AG04449 (cell line): ENCODE measurements around the gene ANKRD11.

Experiments
- CTCF ChIA-PET: fragments of 350-600 bp; formaldehyde crosslinking; extraction: SDS; loops from one replicate; lab custom pipeline; 2021; ENCODE audit warnings: antibody characterized with exemption; lab: Yijun Ruan, JAX
- POLR2A ChIA-PET: fragments of 400-600, 350-600 bp; formaldehyde crosslinking; extraction: SDS; loops from one replicate; lab custom pipeline; 2020; ENCODE audit warnings: antibody characterized with exemption, inconsistent platforms; lab: Yijun Ruan, JAX
- DNase-seq: peaks from one replicate; pipeline ENCODE4 v3.0.0-alpha.2; 2010; ENCODE audit warnings: low read depth, low spot score
- H3K4me3 ChIP-seq: 2 replicates; pipeline ENCODE4 v1.5.1; 2011; ENCODE audit warnings: low read depth, mild to moderate bottlenecking, control low read depth, low read length
- CTCF ChIP-seq: IDR thresholded peaks from one replicate; pipeline ENCODE4 v1.5.1; 2011; ENCODE audit warnings: mild to moderate bottlenecking, moderate library complexity, low read length, control low read depth, inconsistent platforms; ENCODE audit not compliant: insufficient read depth; ENCODE audit errors: missing control alignments

Gene ANKRD11

GRCh38 chr16:89531821-89532526, 41.6 kb upstream of the ANKRD11 start:
- H3K4me3 ChIP-seq: no peak overlapping the region
- CTCF ChIA-PET: no interaction called here
- DNase-seq: no peak
- TF ChIP-seq CTCF: no peak
- POLR2A ChIA-PET: no interaction called here

DNA sequence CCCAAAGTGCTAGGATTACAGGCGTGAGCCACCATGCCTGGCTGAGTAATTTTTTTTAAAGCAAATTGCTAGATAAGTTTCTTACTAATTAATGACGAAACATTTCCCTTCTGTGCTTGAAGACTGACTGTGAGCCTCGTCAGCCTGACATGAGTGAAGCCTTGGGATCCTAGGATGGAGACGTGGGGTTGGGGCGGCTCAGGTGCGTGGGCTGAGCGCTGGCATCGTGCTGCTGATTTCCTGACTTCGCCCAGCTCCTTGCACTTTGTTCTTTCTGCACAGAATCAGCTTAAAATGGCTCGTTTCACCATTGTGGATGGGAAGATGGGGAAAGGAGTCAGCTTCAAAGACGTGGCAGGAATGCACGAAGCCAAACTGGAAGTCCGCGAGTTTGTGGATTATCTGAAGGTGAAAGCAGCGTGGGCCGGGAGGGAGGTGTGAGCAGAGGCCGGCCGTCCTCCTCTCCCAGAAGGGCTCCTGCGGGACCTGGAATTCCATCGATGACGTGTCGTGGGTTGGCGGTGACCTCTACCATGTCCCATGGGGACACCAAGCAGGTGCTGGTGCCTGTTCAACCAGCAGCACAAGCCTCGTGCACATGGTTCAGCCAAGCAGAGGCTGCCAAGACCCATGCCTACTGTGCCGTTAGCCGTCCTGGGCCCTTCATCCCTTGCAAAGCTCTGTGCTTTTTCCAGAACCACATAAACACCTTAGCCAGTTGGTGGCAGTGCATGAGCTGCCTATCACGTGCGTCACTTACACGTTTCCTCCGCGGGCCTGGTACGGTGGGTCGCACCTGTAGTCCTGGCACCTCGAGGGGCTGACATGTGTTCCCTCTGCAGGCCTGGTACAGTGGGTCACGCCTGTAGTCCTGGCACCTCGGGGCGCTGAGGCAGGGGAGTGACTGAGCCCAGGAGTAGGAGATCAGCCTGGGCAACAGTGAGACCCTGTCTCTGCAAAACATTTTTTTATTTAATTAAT, 40.3 kb upstream of the ANKRD11 start:
- POLR2A ChIA-PET: no interaction called here
- DNase-seq: no peak
- no peak for TF ChIP-seq CTCF
- CTCF ChIA-PET: interaction anchor here (1.8 kb wide), 1 partner anchor 14 kb away, joined by 5 read pairs; no protein-coding TSS in a partner anchor
- no peak overlapping the region for H3K4me3 ChIP-seq

GRCh38 chr16:89529097-89529496, 38.7 kb upstream of the ANKRD11 start:
- DNase-seq: no peak
- ChIA-PET POLR2A (no interaction called here), CTCF (interaction anchor here (1.8 kb wide), 1 partner anchor 13 kb away, joined by 5 read pairs; no protein-coding TSS in a partner anchor)
- H3K4me3 ChIP-seq: no peak overlapping the region
- no peak for TF ChIP-seq CTCF

DNA sequence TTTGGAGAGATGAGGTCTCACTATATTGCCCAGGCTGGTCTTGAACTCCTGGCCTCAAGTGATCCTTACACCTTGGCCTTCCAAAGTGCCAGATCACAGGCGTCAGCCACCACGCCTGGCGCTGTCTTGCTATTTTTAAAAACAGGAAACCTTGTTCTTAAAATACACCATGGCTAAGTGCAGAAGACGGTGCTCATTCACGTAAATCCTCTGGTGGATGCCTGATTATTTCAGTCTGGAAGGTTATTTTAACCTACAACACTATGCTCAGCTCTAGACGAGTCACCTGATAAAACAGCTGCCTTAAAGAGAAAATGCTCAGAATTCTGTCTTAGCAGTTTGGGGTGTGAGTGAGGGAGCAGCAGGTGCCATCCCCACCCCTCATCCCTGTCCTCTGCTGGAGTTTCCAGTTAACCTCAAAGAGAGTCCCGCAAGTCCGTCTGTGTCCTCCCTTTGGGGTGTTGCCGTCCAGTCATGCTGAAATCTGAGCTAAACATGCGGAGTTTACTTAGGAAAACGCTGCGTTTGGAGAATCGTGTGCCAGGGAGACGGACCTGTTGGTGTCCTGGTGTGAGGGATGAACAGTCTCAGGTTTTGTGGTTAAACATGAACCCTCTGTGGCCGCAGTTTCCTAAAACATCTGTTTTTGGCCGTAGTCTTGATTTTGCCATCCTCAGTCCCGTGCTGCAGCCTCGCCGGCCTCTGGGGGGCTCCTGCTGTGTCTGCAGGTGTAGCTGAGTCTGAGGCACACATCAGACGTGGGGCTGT, 35.0 kb upstream of the ANKRD11 start:
- POLR2A ChIA-PET: no interaction called here
- CTCF ChIA-PET: interaction anchor here (0.6 to 2.0 kb wide), 4 partner anchors 9 to 140 kb away, joined by 3 to 6 read pairs (median 4); no protein-coding TSS in a partner anchor
- DNase-seq: no peak
- H3K4me3 ChIP-seq: no peak overlapping the region
- no peak for TF ChIP-seq CTCF

GRCh38 chr16:89523680-89524344, 33.5 kb upstream of the ANKRD11 start:
- H3K4me3 ChIP-seq: no peak overlapping the region
- ChIA-PET POLR2A (no interaction called here), CTCF (no interaction called here)
- DNase-seq: no peak
- no peak for TF ChIP-seq CTCF
